Midbrain (tissue), 1 donor: ENCODE results near the gene OSBPL2.

ENCODE experiments used
- DNase-seq: peaks from one replicate; lab custom pipeline; 2025; lab: John Stamatoyannopoulos, UW

Gene OSBPL2

DNA sequence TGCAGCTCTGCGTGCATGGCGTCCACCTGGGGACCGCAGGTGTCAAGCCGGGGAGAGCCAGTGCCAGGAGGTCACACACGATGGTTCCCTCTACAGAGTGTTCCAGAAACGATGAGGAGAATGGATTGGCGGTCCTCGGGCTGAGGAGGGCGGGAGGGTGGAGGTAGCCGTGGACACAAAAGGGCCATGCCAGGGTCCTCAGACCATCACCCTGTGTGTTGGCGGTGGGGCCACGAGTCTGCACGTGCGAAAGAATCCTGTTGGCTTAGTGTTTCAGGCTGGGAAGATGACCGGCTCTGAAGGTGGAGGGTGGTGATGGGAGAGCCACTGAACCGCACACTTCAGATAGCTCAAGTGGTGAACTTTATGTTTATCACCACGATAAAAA is 31.9 kb upstream of the OSBPL2 start:
- DNase-seq, result no peak

DNA sequence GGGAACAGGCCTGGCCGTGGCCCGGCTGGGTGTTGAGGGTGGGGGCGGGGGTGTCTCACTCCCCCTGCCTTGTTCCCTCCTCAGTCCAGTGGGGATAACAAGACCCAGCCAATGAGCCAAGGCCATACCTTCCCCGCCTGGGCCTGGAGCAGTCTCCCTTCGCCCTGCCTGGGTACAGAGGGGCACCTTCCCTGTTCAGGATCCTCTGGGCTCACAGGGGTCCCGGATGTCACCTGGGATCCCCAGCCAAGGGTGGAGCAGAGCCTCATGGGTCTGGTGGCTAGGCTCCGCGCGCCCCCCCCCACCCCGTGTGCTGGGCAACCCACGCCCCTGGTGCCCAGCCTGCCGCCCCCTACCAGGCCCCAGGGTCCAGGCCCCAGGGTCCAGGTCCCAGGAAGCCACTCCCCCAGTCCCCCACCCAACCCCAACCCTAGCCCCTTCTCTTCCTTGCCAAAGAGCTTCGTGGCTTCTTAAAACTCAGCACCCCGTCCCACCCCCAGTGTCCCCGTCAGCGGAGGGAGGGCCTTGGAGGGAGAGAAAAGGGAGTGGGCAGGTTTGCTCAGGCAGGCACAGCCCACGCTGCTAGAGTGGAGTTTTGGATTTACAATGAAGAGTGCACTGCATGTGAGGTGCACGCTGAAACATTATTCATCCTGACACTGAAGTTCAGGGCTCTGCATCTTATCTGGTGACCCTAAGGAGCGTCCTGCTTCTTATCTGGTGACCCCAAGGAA is 30.1 kb upstream of the OSBPL2 start:
- no peak for DNase-seq

DNA sequence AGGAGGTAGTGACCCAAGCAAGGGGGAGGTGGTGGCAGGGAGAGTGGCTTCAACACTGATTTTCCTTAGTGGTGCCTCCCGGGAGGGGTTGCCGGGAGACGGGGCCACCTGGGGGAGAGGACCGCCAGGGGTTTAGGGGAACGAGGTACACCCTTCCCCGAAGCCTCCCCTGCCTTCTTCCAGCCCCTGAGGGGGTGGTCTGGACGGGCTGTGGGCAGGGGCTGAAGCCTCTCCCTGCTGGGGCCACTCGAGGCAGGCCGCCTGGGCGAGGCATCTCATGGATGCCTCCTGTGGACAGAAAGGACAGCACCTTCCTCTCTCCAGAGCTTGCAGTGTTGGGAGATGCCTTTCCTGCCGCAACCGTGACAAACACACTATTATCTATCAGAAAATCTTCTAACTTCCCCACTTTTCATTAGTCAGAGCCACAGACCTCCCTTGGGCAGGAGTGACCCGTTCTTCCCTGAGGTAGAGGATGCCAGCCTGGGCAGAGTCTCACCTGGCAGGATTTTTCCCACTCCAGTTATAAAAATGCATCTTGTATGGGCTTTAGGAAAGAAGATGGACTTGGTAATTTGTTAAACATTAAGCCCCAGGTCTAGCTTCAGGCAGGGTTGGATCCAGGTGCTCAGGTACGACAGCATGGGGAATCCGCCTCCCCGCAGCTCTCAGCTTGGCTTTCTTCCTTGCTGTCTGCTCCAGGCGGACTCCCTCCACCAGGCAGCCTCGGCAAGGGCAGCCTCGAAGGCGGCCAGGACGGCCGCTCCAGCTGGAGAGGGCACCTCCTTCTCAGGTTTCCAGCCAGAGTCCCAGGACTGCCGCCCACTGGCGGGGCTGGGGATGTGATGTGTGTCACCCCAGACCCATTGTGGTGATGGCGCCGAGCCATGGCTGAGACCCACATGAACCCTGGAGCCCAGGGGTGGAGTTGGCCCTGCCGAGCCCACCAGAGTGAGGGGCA is 29.2 kb upstream of the OSBPL2 start:
- DNase-seq, result no peak

DNA sequence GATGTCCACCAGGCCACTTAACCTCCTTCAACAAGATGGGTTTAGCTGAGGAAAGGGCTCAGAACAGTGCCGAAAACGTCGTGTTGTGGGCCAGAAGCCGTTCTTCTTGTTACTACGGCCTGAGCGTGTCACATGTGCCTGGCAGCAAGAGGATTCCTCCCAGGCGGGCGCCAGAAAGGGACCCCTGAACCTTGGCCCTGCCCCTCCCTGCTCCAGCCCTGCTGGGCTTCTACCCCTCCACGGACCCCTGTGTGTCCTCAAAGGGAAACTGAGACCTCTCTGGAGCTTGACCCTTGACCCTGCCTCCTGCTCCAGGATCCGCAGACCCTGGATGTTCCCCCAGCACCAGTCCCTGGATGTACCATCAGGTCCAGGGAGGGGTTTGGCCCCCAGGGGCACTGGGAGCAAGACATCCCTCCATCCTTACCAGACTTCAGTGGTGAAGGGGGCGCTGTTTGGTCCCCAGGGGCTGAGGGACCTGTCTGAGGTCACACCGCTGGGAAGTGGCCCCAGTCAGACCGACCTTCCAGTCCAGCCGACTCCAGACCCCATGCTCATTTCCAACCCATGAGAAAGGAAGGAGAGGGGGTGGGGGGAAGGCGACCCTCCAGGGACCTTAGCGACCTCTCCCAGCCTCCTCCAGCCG is 28.3 kb upstream of the OSBPL2 start:
- no peak for DNase-seq

DNA sequence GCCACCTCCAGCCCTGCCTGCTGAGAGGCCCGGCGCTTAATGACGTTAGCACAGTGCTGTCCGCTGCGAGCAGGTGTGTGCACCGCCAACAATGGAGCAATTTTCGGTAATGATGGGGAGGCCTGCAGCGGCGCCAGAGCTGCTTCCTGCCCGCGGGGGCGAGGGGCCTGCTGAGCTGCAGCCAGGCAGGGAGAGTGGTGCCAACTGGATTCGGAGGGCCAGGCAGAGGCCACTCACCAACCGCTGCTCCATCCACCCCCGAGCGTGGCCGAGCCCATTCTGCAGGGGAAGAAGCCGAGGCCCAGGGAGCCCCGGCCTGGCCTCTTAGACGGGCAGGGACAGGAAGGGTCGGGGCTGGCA is 27.8 kb upstream of the OSBPL2 start:
- DNase-seq, result no peak

DNA sequence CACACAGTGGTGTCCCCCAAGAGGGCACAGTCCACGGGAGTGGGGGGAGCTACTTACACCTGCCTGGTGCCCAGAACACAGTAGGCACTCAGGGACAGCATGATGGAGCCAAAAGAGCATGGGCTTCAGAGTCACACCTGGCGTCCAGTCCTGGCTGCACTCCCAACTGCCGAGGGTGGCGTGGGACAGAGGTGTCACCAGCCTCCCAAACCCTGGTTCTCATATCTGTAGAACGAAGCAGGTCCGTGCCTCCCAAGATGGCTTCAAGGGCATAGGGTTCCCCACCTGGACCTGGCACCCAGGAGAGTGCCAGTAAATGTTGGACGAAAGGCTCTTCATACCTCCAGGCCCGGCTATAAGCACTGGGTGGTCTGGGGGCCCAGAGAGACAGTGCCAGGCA is 27.1 kb upstream of the OSBPL2 start:
- no peak for DNase-seq

DNA sequence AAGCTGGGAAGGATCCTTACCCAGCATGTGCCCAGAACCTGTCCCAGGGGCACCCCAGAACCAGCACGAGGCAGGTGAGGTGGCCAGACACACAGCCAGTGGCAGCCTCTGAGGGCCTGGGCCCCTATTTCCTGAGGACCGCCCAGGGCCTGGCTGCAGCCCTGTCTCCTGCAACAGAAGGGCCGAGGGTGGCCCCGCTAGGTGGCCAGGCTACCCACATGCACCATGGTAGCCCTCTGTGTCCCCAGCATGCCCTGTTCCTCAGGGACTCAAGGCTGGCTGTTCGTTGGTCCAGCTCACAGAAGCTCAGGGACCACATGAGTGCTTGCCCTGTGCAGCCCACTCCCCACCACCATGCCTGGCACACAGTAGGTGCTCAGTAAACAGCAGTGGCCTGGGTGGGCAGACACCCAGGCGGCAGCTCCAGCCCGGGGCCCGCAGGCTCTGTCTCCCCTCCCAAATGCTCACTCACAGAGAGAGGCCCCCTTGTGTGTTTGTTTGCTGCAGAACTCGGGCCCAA is 26.5 kb upstream of the OSBPL2 start:
- DNase-seq, result no peak

DNA sequence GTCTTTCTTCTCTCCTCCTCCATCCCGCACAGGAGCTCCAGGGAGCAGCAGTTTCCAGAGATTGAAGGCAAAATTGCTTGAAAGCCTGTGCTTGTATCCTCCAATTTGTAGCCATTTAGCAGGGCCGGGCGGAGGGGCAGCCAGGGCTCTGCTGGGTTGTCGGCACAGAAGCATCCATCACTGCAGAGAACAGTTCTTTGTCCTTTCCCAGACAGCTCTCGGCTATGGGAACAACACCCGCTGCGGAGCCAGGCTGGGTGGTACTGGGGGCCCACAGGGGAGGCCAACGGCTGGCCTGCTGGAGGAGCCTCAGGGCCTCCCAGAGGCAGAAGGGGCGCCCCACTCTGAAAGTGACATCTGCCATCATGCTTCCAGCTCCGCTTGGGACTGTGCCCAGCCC is 26.0 kb upstream of the OSBPL2 start:
- DNase-seq, result no peak

DNA sequence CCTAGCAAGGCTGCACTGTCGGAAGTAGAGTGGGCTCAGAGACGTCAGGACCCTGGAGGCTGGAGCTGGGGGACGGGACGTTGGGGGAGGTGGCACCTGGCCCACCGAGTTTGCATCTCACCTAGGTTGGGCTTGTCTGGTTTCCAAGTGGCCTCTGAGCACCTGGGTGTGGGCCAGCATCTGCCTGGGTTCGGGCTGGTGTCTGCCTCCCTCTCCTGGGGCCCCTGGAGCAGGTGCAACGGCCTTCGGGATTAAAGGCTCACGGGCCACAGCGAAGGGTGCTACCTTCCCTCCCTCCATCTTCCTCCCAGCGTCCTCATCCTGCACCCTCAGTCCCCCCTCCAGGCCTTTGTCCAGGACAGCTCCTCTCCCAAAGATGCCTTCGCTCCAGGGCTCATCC is 24.3 kb upstream of the OSBPL2 start:
- no peak for DNase-seq

DNA sequence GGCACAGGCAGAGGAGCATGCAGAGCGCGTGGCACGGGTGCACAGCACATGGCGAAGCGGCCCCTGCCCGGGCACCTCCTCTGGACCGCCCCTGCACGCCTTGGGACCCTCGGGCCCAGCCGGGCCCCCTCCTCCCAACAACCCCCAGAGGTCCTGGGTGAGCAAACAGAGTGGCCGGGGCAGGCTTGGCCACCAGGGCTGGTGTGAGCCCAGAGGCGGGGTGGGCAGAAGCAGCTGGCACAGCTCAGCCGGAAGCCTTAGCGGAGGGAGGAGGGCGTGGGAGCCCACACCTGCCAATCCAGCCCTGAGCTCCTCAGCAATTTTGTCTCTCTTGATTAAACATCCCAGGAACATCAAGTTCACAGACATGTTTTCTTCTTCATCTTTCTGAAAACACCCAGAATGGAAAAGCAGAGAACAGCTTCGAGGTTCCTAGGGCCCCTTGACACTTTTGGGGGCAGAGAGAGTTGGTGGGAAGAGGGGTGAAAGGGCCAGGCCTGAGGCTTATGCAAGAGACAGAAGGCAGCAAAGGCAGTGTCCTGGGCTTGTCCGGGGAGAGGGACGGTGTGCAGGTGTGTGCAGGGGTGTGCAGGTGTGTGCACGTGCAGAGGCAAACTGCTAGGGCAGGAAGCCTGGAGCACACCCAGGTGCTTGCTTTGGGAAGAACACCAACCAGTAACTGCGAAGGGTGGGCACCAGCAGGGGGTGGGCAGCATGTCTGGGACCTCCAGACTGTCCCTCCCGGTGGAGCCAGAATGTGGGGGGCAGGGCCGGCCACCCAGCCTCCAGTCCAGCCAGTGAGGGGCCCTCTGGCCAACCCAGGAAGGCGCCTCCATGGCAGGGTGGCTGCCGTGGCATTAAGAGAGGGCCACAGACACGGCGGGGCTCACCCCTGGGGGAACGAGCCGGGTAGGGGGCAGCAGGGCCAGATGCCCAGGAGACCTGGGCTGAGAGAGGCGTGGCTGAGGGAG is 23.0 kb upstream of the OSBPL2 start:
- no peak for DNase-seq

DNA sequence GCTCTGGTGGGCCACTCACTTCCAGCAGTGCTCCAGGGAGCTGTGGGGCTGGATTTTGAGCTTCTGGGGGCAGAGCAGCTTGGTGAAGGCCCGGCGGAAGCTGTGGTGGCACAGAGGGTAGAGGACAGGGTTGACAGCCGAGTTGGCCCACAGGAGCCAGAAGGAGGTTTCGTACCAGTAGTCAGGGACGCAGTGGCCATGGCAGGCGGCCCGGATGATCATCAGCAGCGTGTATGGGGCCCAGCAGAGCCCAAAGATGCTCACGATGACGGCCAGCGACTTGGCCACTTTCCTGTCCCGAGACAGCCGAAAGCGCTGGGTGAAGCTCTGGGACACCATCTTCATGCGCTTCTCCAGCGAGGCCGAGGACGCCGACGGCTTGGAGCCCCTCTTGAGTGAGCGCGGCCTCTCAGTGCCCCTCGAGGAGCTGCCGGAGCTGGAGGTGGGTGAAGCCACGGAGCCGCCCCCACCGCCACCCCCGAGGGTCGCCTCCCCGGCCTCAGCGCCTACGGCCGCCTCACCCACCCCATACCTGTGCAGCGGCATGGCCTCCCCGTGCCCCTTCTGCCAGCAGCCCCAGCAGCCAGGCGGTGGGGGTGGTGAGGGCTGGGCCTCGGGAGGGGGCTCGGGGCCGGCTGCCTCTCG is 22.2 kb upstream of the OSBPL2 start:
- no peak for DNase-seq

DNA sequence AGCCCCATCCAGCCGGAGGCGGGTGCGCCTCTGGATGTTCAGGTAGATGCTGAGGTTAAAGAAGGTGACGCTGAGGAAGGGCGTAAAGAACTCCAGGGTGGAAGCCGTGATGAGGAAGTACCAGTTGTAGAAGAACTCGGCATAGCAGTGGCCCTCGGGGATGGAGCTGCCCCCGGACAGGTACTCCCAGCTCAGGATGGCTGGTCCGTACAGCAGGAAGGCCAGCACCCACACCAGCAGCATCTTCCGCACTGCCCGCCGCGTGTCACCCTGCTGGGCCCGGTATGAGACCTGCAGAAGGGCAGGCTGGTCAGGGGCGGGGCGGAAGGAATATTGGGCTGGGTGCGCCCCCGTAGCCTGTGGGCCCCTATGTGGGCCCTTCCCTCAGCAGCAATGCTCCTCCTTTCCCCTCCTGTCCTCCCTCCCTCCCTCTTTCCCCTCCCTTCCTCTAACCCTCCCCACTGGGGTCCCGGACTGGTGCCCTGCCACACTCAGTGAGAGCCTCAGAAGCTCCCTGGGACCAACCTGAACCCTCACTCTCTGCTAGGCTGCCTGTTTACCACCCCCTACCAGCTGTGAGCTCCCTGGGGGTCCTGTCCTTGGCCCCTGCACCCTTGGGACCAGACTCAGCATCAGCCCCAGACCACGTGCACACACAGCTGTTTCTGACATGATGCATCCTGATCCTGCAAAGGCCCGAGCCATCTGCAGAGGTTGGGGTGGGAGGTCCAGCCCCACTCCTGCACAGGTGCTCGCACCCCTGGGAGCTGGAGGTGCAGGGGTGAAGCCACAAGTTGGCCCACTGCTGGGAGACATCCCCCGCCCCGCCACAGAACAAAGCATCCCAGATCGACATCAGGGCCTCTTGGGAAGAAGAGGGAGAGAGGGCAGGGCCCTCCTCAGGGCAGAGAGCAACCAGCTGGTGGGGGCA is 21.4 kb upstream of the OSBPL2 start:
- DNase-seq, result no peak

DNA sequence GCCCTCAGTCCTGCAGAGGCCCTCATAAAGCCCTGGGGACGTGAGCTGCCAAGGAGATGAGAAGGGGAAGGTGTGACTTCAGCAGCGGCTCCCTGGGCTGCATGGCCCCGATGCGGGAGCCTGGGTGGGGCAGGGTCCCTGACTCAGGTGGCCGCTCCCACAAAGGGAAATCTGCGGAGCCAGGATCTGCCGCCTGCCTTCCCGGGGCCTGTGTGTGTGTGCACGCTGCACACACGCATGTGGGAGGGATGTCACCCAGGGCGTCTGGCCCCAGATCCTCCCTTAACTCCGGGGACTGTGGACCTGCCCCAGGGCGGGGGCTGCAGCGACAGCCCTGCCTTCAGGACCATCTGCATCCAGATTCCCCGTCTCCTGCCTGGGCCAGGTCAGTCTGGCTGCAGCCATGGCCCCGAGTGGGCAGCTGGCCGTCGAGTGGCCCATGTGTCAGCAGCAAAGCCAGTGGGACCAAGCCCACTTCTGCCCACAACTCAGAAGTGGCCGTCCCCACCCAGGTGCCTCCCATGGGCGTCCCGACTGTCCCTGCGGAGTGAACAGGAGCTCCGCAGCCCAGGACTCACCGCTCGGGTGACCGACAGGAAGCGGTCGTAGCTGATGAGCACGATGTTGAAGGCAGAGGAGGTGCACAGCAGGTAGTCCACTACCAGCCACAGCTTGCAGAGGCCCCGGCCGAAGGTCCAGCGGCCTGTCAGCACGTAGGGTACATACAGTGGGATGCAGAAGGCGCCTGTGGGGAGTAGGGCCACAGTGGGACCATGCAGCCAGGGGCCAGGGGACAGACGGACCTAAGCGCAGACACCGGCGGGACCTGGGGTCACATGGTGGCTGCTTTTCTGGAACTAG is 20.2 kb upstream of the OSBPL2 start:
- DNase-seq, result no peak

DNA sequence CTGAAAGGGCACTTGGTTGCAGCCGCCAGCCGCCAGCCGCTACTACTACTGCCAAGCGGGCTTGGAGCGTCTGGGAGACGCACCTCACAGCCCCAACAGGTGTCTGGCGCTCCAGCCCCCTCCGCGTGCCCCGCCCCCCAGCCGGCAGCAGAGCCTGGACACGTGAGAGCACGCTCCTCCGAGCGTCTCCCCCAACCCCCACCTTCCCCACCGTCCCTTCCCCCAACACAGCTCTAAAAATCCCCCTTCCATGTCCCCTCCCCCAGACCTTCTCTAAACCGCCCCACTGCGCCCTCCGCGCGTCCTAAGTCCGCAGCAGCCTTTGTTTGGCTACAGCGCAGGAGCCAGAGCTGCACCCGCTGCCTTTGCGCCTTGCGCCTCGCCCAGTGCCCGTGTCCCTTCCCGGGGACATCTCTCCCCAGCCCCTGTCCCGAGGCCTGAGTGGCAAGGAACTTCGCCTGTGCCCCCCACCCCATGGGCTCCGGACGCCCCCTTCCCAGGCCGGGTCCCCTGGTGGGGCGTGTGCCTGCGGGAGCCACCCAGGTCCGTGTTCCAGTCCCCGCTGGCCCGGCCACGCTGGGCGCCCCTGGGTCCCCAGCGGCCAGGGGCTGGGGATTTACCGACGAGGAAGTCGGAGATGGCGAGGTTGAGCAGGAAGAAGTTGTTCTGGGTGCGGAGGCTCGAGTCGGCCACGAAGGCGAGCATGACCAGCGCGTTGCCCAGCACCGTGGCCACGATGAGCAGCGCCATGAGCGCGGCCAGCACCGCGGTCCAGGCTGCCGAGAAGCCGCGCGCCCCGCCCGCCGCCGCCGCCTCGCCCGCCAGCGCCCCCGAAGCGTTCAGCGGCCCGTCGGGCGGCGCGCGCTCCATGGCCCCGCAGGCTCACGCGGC is 19.0 kb upstream of the OSBPL2 start:
- DNase-seq, result no peak

DNA sequence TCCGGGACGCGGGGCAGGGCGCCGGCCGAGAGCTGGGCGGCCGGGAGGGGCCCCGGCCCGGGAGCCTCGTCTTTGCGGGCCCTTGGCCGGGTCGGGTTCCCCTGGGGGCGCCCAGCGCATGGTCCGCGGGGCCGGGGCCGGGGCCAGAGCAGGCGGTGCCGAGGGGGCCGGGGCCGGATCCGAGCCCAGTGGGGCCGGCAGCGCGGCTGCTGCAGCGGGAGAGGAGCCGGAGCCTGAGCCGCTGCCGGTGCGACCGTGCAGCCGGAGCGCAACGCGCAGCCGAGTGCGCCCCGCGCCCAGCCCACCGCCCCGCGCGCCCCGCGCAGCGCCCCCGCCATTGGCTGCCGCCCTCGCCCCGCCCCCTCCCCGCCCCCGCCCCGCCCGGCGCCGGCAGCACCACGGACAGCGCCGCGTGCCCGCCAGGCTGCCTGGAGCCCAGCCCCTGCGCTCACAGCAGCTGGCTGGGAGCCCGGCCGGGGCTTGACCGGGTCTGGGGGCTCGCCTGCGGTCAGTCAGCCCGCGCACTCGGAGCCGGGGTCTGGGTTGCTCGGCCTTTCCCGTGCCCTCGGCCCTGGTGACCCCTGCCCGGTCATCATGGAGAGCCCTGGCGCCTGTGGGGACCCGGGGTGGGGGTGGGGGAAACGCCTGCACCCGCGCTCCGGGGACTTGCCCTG is 18.2 kb upstream of the OSBPL2 start, which contains the start of gene HRH3:
HRH3 (minus strand) TSS at position 287 of the 674 bp plus-strand sequence. CDS start 308 bp downstream, outside the sequence.
- peak; percentile 45 for DNase-seq

DNA sequence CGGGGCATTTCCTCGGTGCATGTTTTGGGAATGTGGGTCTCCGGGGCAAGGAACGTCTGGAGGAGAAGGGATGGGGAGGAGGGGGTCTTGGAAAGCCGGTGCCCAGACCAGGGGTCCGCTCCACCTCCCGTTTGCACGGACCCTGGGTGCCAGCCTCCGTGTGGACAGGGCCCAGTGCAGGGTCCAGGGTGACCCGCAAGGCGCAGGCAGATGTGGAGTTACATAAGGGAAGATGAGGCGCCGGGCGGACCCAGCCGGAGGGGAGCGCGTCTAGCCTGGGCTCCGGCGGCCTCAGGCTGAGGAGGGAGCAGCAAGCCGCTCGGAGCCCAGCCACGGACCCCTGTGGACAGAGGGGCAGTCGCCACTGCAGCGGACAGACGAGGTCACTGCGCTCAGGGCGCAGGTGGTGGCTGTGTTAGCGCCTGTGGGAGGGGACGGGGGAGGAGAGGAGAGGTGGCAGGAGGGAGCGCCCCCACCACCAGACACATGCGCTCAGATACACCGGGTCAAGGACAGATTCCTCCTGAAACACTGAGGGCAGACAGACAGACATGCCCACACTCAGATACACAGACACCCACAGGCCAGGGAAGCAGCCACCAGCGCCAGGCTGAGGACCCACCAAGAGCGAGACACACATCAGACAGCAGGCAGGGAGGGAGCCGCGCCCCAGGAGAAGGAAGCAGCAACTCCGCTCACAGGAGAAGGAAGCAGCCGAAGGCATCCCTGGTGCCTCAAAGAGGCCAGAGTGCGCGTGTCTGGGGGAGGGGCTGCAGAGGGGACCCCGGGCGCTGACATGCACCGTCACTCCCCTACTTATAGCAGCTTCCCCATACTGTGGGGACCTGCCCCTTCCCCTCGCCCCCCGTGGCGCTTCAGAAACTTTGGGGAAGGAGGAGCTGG is 17.4 kb upstream of the OSBPL2 start:
- DNase-seq, result no peak
